Uterus (tissue), 4 donors: ENCODE measurements around the gene TBC1D9. TPM values are rescaled to one million over a fixed set of nuclear protein-coding genes. Genes with fewer than 3 reads are reported as not detected.

Source experiments
- DNase-seq, 2 donors: peaks; one replicate each; pipeline ENCODE4 v3.0.0-alpha.2; 2019 to 2020
- H3K27ac ChIP-seq, 2 donors: fragments of 200-600 bp; sonication (generic); 1 replicate in 1 of 2; 2 replicates in 1 of 2; pipeline ENCODE4 v1.5.1; 2016 to 2018
- H3K27me3 ChIP-seq, 2 donors: fragments of 200-600 bp; sonication (generic); one replicate each; pipeline ENCODE4 v1.5.1; 2018 to 2019; ENCODE audit warnings: control low read depth in 1 of 2
- H3K36me3 ChIP-seq, 2 donors: fragments of 200-600 bp; sonication (generic); one replicate each; pipeline ENCODE4 v1.5.1; 2019; ENCODE audit warnings: control low read depth in 1 of 2
- H3K4me1 ChIP-seq, 2 donors: fragments of 200-600 bp; sonication (generic); one replicate each; pipeline ENCODE4 v1.5.1; 2018 to 2019; ENCODE audit warnings: control low read depth in 1 of 2
- H3K4me3 ChIP-seq, 2 donors: fragments of 200-600 bp; sonication (generic); 1 replicate in 1 of 2; 2 replicates in 1 of 2; pipeline ENCODE4 v1.5.1; 2018 to 2019; ENCODE audit warnings: mild to moderate bottlenecking in 1 of 2
- H3K9me3 ChIP-seq, 2 donors: fragments of 200-600 bp; sonication (generic); one replicate each; pipeline ENCODE4 v1.5.1; 2019; ENCODE audit warnings: control low read depth in 1 of 2
- POLR2A ChIP-seq, 2 donors: fragments of 450-650 bp; IDR thresholded peaks; one replicate each; pipeline ENCODE4 v1.6.1; 2016; ENCODE audit warnings: antibody characterized with exemption in 2 of 2, mild to moderate bottlenecking in 1 of 2, moderate library complexity in 1 of 2
- intact Hi-C: fragments of 100-400 bp; cut with DNase I; formaldehyde crosslinking; loops from one replicate; pipeline ENCODE4 v1.15.1; 2023; ENCODE audit warnings: low total_unique reads
- total RNA-seq, 4 donors: library from RNA; depleted of rRNA in 3 of 4; stranded (reverse); fragments of >200 nt in 3 of 4; gene quantifications; one replicate each; pipeline versions ENCODE4 v1.1.0 to v1.2.4, GENCODE V29; 2014 to 2023
- TF ChIP-seq, protein P1 (sequence below), 4 experiments: fragments of 200-600 bp in 2 of 4; fragments of 450-650 bp in 2 of 4; sonication (generic) in 2 of 4; IDR thresholded peaks; one replicate each; pipeline ENCODE4 v1.5.1; 2016 to 2019; ENCODE audit warnings: antibody characterized with exemption in 4 of 4, mild to moderate bottlenecking in 2 of 4, moderate library complexity in 1 of 4
- donor health status: DM: yes; HTN: yes; CAD: no.

Gene TBC1D9
- total RNA-seq, 4 donors from 2014 or later: 3.8 to 48.8 (median 13.3) TPM

DNA sequence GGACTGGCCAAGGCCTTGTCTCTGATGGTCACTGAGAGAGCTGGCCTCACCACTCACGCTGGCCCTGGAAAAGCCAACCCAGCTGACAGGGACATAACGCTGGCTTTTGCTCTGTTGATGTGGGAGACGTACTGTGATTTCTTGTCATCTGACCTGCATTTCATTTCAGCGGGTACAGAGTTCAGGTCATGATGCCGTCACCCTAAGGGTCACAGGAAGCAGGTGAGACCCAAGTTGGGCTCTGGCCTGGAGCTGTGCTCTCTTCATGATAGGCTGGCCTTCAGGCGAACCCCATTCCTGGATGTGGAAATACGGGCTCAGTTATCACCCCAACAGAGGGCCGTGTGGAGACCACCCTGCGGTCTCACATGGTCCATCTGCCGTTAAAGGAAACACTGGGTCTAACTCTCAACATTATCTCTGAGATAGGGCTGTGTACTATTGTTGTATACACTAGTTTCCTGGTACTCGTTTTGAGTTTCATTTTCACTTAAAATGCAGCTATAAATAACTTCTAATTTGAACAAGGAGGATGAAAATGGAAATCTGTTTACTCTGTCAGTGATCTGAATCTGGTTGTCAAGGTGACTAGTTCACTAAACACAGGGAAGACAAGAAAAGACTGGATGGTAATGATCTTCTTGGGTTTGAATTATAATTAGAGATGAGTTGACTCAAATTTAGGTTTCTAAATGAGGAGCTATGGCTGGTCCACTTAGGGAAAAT is 89.1 kb downstream of the TBC1D9 start:
- Histone ChIP-seq H3K9me3 (no peaks in the 10 kb centered on the region), H3K27ac (no peak overlapping the region), H3K27me3 (no peaks in the 10 kb centered on the region), H3K4me1 (no peaks in the 10 kb centered on the region), H3K4me3 (no peak overlapping the region), H3K36me3 (no peaks in the 10 kb centered on the region)
- intact Hi-C loops: no loop called here
- no peak for DNase-seq
- no peak for TF ChIP-seq POLR2A (IDR thresholded peaks at IDR 0.05)
- TF ChIP-seq, protein P1, sequence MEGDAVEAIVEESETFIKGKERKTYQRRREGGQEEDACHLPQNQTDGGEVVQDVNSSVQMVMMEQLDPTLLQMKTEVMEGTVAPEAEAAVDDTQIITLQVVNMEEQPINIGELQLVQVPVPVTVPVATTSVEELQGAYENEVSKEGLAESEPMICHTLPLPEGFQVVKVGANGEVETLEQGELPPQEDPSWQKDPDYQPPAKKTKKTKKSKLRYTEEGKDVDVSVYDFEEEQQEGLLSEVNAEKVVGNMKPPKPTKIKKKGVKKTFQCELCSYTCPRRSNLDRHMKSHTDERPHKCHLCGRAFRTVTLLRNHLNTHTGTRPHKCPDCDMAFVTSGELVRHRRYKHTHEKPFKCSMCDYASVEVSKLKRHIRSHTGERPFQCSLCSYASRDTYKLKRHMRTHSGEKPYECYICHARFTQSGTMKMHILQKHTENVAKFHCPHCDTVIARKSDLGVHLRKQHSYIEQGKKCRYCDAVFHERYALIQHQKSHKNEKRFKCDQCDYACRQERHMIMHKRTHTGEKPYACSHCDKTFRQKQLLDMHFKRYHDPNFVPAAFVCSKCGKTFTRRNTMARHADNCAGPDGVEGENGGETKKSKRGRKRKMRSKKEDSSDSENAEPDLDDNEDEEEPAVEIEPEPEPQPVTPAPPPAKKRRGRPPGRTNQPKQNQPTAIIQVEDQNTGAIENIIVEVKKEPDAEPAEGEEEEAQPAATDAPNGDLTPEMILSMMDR (IDR thresholded peaks at IDR 0.05): no peak

DNA sequence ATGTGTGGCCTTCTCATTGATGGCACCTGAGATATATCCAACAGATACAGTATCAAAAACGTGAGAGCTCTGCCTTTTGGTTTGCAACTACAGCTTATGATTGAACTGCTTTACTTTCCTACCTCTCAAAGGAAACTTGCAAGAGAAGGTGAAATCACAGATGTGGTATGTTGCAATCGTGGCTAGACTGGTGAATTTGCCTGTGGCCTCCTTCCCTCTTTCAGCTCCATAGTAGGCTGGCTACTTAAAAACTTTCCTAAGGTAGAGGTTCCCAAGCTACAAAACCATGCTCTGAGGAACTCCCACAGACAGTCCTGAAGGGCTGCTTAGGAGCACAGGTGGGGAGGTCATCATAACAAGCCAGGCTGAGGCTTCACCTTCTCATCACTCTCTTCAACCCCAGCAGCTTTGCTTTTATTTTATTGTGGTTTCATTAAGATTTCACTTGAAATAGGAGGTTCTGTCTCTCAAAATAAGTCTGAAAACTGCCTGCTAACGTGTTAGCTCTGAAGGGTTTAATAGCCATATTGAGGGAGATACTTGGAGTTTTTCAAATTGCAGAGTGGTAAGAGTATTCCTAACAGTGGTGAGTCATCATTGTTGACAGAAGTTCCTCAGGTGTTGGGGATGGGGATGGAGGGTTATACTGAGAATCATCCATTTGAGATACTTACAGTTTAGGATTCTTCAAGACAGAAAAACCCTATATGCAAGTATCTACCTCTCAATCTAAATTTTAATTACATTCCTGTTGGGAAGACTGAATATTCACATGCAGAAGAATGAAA is 93.9 kb downstream of the TBC1D9 start:
- intact Hi-C loops: no loop called here
- no peak for DNase-seq
- no peak for TF ChIP-seq POLR2A (IDR thresholded peaks at IDR 0.05)
- TF ChIP-seq, protein P1 (IDR thresholded peaks at IDR 0.05): no peak

DNA sequence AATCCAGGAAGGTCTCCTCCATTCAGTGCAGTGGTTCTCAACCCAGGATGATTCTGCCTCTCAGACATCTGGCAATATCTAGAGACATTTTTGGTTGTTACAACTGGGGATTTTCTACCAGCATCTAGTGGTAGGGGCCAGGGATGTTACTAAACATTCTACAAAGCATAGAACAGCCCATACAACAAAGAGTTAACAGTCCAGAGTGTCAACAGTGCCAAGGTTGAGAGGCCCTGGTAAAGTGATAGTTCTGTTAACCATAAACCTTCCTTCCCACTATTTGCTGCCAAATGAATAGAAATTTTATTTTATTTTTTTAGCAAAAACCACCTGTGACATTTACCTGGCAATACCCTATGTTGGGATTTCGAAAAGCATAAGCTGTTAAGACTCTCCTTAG is 94.6 kb downstream of the TBC1D9 start:
- intact Hi-C loops: no loop called here
- Histone ChIP-seq H3K36me3 (no peaks in the 10 kb centered on the region), H3K4me1 (no peaks in the 10 kb centered on the region), H3K4me3 (no peak overlapping the region), H3K9me3 (no peaks in the 10 kb centered on the region), H3K27me3 (no peaks in the 10 kb centered on the region), H3K27ac (no peak overlapping the region)
- no peak for TF ChIP-seq POLR2A (IDR thresholded peaks at IDR 0.05)
- TF ChIP-seq, protein P1 (IDR thresholded peaks at IDR 0.05): no peak
- DNase-seq: no peak

More for the DNA sequence above, 93.9 kb downstream of the TBC1D9 start:
- H3K27ac ChIP-seq: no peak overlapping the region
- no peak overlapping the region for H3K4me3 ChIP-seq
- H3K4me1 ChIP-seq: no peaks in the 10 kb centered on the region
- H3K27me3 ChIP-seq: no peaks in the 10 kb centered on the region
- H3K36me3 ChIP-seq: no peaks in the 10 kb centered on the region
- no peaks in the 10 kb centered on the region for H3K9me3 ChIP-seq

DNA sequence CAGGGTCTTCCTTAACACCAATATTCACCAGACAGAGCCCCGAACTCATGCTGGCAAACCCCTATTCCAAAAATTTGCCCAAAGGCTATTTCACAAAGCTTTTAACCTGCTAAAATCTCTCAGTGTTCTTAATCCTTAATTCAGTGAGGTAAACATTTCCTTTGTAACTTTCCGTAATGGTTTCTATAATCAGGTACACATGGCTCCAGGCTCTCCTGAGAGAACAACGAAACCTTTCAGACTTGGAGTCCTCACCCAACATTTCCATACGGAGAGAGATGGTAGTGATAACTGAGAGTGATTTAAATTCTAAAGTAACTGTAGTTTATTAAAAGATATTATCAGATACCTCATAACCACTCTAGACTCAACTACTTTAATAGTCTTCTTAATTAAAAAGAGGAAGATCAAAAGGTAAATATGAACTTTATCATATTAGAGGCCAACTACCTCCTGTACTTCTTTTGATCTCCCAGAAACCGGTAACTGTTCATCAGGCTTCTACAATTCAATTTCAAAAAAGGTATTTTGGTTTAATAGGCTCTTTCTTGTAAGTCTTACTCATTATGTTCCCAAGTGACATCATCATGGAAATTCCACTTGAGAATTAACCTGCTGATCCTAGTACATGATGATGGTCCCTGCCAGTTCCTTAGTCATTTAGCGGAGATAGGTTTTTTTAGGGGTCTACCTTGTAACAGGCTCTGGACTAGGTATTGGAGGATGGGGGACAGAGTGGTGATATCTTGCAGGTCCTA is 96.1 kb downstream of the TBC1D9 start:
- Histone ChIP-seq H3K36me3 (no peaks in the 10 kb centered on the region), H3K27ac (no peak overlapping the region), H3K9me3 (no peaks in the 10 kb centered on the region), H3K27me3 (no peaks in the 10 kb centered on the region), H3K4me1 (no peaks in the 10 kb centered on the region), H3K4me3 (no peak overlapping the region)
- TF ChIP-seq, protein P1 (IDR thresholded peaks at IDR 0.05): no peak
- TF ChIP-seq POLR2A (IDR thresholded peaks at IDR 0.05): no peak
- intact Hi-C loops: no loop called here
- no peak for DNase-seq

DNA sequence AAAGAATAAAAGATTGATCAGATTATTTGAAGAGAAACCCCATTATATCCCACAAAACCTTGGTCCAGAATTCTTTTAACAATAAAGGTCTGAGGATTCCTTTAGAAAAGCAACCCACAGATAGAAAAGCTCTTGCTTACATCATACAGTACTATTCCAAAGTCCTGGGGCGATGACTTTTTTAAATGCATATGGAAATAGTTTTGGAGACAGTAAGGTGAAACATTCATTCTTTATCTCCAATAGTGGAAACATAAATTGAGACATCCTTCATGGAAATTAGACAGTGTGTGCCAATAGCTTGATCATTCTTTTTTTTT is 101.7 kb downstream of the TBC1D9 start:
- TF ChIP-seq, protein P1 (IDR thresholded peaks at IDR 0.05): no peak
- TF ChIP-seq POLR2A (IDR thresholded peaks at IDR 0.05): no peak
- no peaks in the 10 kb centered on the region for H3K9me3 ChIP-seq
- intact Hi-C loops: no loop called here
- H3K4me3 ChIP-seq: no peak overlapping the region
- H3K4me1 ChIP-seq: no peaks in the 10 kb centered on the region
- no peaks in the 10 kb centered on the region for H3K27me3 ChIP-seq
- no peak overlapping the region for H3K27ac ChIP-seq
- no peak for DNase-seq
- no peaks in the 10 kb centered on the region for H3K36me3 ChIP-seq
